PFSK-1 (cell line): ENCODE measurements around the gene PALS1.

Source experiments
- POLR2AphosphoS5 ChIP-seq: IDR thresholded peaks from 2 replicates; pipeline ENCODE4 v1.6.1; 2012; ENCODE audit warnings: low read depth, mild to moderate bottlenecking, control low read depth, low read length, moderate library complexity
- SIN3A ChIP-seq: IDR thresholded peaks from 2 replicates; pipeline ENCODE4 v1.6.1; 2012; ENCODE audit warnings: mild to moderate bottlenecking, low read length, moderate library complexity, borderline replicate concordance; ENCODE audit not compliant: insufficient read depth
- TAF1 ChIP-seq: IDR thresholded peaks from 2 replicates; pipeline ENCODE4 v1.6.1; 2012; ENCODE audit warnings: low read length, control low read depth, borderline replicate concordance; ENCODE audit not compliant: insufficient read depth
- TF ChIP-seq, protein P1 (sequence below), 2 experiments: IDR thresholded peaks; 2 replicates each; pipeline versions ENCODE4 v1.6.1 to v1.8.0; 2011 to 2012; ENCODE audit warnings: low read depth in 2 of 2, low read length in 2 of 2, control low read depth in 1 of 2, inconsistent platforms in 1 of 2, mild to moderate bottlenecking in 1 of 2, moderate library complexity in 1 of 2; ENCODE audit not compliant: insufficient read depth in 1 of 2

GRCh38 chr14:67218126-67218525 lies 23.1 kb upstream of the PALS1 start:
- TF ChIP-seq, protein P1, sequence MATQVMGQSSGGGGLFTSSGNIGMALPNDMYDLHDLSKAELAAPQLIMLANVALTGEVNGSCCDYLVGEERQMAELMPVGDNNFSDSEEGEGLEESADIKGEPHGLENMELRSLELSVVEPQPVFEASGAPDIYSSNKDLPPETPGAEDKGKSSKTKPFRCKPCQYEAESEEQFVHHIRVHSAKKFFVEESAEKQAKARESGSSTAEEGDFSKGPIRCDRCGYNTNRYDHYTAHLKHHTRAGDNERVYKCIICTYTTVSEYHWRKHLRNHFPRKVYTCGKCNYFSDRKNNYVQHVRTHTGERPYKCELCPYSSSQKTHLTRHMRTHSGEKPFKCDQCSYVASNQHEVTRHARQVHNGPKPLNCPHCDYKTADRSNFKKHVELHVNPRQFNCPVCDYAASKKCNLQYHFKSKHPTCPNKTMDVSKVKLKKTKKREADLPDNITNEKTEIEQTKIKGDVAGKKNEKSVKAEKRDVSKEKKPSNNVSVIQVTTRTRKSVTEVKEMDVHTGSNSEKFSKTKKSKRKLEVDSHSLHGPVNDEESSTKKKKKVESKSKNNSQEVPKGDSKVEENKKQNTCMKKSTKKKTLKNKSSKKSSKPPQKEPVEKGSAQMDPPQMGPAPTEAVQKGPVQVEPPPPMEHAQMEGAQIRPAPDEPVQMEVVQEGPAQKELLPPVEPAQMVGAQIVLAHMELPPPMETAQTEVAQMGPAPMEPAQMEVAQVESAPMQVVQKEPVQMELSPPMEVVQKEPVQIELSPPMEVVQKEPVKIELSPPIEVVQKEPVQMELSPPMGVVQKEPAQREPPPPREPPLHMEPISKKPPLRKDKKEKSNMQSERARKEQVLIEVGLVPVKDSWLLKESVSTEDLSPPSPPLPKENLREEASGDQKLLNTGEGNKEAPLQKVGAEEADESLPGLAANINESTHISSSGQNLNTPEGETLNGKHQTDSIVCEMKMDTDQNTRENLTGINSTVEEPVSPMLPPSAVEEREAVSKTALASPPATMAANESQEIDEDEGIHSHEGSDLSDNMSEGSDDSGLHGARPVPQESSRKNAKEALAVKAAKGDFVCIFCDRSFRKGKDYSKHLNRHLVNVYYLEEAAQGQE (IDR thresholded peaks at IDR 0.05; ENCODE audit: insufficient read depth in 1 of 2, low read depth in 2 of 2, low read length in 2 of 2) = no peak
- TF ChIP-seq TAF1 = no peak
- no peak for TF ChIP-seq POLR2AphosphoS5
- no peak for TF ChIP-seq SIN3A
